K562 (cell line): ENCODE measurements around the gene AP1M2. TPM values are rescaled to one million over a fixed set of nuclear protein-coding genes. Genes with fewer than 3 reads are reported as not detected.

Experiments
- ATAC-seq: fragments of 200-7000 bp; cut with Tn5 transposase; 3 replicates; pipeline ENCODE4 v1.9.1; 2020; ENCODE audit warnings: moderate library complexity
- BruUV-seq: library from RNA; stranded (reverse); fragments of 400-500 nt; replicated peaks from 2 replicates; lab custom pipeline; 2021; lab: Mats Ljungman, UMichigan
- CTCF ChIA-PET: fragments of 300-600 bp; formaldehyde crosslinking; extraction: SDS; loops from one replicate; lab custom pipeline; 2021; ENCODE audit warnings: low intra/inter-chr PET ratio; lab: Yijun Ruan, JAX
- POLR2A ChIA-PET: fragments of 300-600, 350-650 bp; sonication (Branson Sonifier 250); formaldehyde crosslinking; extraction: SDS; loops from one replicate; lab custom pipeline; 2021; ENCODE audit warnings: antibody characterized with exemption, inconsistent platforms; lab: Yijun Ruan, JAX
- DNase-seq, 4 experiments: peaks; one replicate each; pipeline versions ENCODE4 v3.0.0 to v3.0.0-alpha.2; 2011 to 2018; ENCODE audit warnings: low spot score in 3 of 4, mixed read lengths in 3 of 4; ENCODE audit errors: extremely low read depth in 1 of 4
- FAIRE-seq: peaks from 2 replicates; lab custom pipeline; 2011; peaks lifted over from hg19 to GRCh38; lab: Jason Lieb, UNC
- H2AFZ ChIP-seq: 2 replicates; pipeline ENCODE4 v1.6.0; 2011; ENCODE audit warnings: low read depth, low read length, control low read depth, inconsistent platforms
- H3K27ac ChIP-seq: fragments of 200-600 bp; 3 replicates; pipeline ENCODE4 v1.8.0; 2011; ENCODE audit warnings: low read depth, mild to moderate bottlenecking, control low read depth, inconsistent platforms, low read length, moderate library complexity, mixed read lengths; ENCODE audit errors: extremely low read depth
- H3K27me3 ChIP-seq, 2 experiments: fragments of 300-600 bp in 1 of 2; 2 replicates in 1 of 2; 3 replicates in 1 of 2; pipeline versions ENCODE4 v1.6.0 to v1.8.0; 2011; ENCODE audit warnings: inconsistent platforms in 2 of 2, low read length in 2 of 2, mild to moderate bottlenecking in 1 of 2, mixed read lengths in 1 of 2, moderate library complexity in 1 of 2; ENCODE audit not compliant: control insufficient read depth in 2 of 2, insufficient read depth in 2 of 2
- H3K36me3 ChIP-seq: fragments of 300-600 bp; 3 replicates; pipeline ENCODE4 v1.8.0; 2011; ENCODE audit warnings: mild to moderate bottlenecking, low read length, inconsistent platforms; ENCODE audit not compliant: control insufficient read depth, insufficient read depth
- H3K4me1 ChIP-seq, 2 experiments: fragments of 200-600 bp in 1 of 2; replicated peaks in 1 of 2; 2 replicates in 1 of 2; 3 replicates in 1 of 2; pipeline versions ENCODE4 v1.5.1 to v1.8.0; 2011; ENCODE audit warnings: inconsistent platforms in 2 of 2, low read length in 2 of 2, mild to moderate bottlenecking in 1 of 2, mixed read lengths in 1 of 2, moderate library complexity in 1 of 2; ENCODE audit not compliant: control insufficient read depth in 2 of 2, insufficient read depth in 2 of 2
- H3K4me2 ChIP-seq: 2 replicates; pipeline ENCODE4 v1.6.1; 2011; ENCODE audit warnings: low read length, control low read depth, inconsistent platforms, mixed read lengths; ENCODE audit not compliant: insufficient read depth
- H3K4me3 ChIP-seq: fragments of 200-600 bp; sonication (generic), shearing (Covaris generic); 2 replicates; pipeline ENCODE4 v1.5.1; 2016; ENCODE audit warnings: control low read depth, inconsistent platforms
- H3K79me2 ChIP-seq: fragments of 200-600 bp; 3 replicates; pipeline ENCODE4 v1.8.0; 2011; ENCODE audit warnings: low read length, inconsistent platforms; ENCODE audit not compliant: control insufficient read depth, insufficient read depth
- H3K9ac ChIP-seq, 2 experiments: 2 replicates each; pipeline versions ENCODE4 v1.6.0 to v1.6.1; 2011; ENCODE audit warnings: low read depth in 2 of 2, low read length in 2 of 2, control low read depth in 1 of 2, inconsistent platforms in 1 of 2, mild to moderate bottlenecking in 1 of 2, mixed read lengths in 1 of 2; ENCODE audit not compliant: insufficient read depth in 1 of 2
- H3K9me1 ChIP-seq: one replicate; pipeline ENCODE4 v1.6.0; 2011; ENCODE audit warnings: inconsistent platforms, mild to moderate bottlenecking, low read length, moderate library complexity; ENCODE audit not compliant: control insufficient read depth, insufficient read depth
- H3K9me3 ChIP-seq: replicated peaks from 2 replicates; pipeline ENCODE4 v1.5.1; 2011; ENCODE audit warnings: low read depth, low read length, inconsistent platforms; ENCODE audit not compliant: control insufficient read depth, insufficient read depth
- H4K20me1 ChIP-seq: replicated peaks from 2 replicates; pipeline ENCODE4 v1.6.1; 2011; ENCODE audit warnings: low read length, inconsistent platforms, mixed read lengths; ENCODE audit not compliant: control insufficient read depth, insufficient read depth
- BRF1 ChIP-seq: IDR thresholded peaks from 3 replicates; pipeline ENCODE4 v1.6.1; 2011; ENCODE audit warnings: borderline replicate concordance, mild to moderate bottlenecking; ENCODE audit not compliant: insufficient read length; ENCODE audit errors: extremely low read depth
- CC2D1A ChIP-seq: fragments of 450-650 bp; IDR thresholded peaks from 2 replicates; pipeline ENCODE4 v1.6.1; 2017; ENCODE audit warnings: mild to moderate bottlenecking
- DMBX1 ChIP-seq: fragments of 250-450 bp; sonication (Bioruptor Pico); IDR thresholded peaks from 2 replicates; pipeline ENCODE4 v1.8.0; 2022; ENCODE audit warnings: inconsistent platforms, mild to moderate bottlenecking, moderate library complexity, borderline replicate concordance
- ELF2 ChIP-seq: fragments of 250-450 bp; sonication (Bioruptor Pico); IDR thresholded peaks from 2 replicates; pipeline ENCODE4 v1.5.0; 2021; ENCODE audit warnings: mild to moderate bottlenecking
- HOXB6 ChIP-seq: fragments of 250-450 bp; sonication (Bioruptor Pico); IDR thresholded peaks from 2 replicates; pipeline ENCODE4 v1.5.1; 2022; ENCODE audit warnings: mild to moderate bottlenecking, borderline replicate concordance
- ZBTB17 ChIP-seq: fragments of 450-650 bp; formaldehyde crosslinking; IDR thresholded peaks from 2 replicates; pipeline ENCODE4 v1.4.0; 2020; ENCODE audit warnings: mild to moderate bottlenecking
- ZKSCAN8 ChIP-seq: fragments of 200-800 bp; sonication (Bioruptor generic); IDR thresholded peaks from 2 replicates; pipeline ENCODE4 v1.6.1; 2016; ENCODE audit warnings: missing genetic modification characterization, missing compliant biosample characterization
- ZNF766 ChIP-seq: fragments of 200-800 bp; sonication (Bioruptor generic); conservative IDR thresholded peaks from 2 replicates; pipeline ENCODE4 v1.6.1; 2016; ENCODE audit warnings: missing genetic modification characterization, missing compliant biosample characterization
- WGBS: fragments of 100-300 bp; shearing (Covaris generic); methylation state at CpG from one replicate; pipeline ENCODE4 v1.1.6; 2016; ENCODE audit warnings: low coverage, mixed read lengths; ENCODE audit not compliant: insufficient coverage; ENCODE audit errors: missing lambda C conversion rate; 5-methylcytosine and 5-hydroxymethylcytosine counted together
- in situ Hi-C: fragments of 300-500 bp; cut with MboI; formaldehyde crosslinking; loops from 4 replicates; pipeline ENCODE4 v1.15.0; 2018; ENCODE audit warnings: inconsistent platforms, mixed read lengths
- intact Hi-C: fragments of 100-400 bp; cut with micrococcal nuclease; formaldehyde crosslinking; loops from 2 replicates; pipeline ENCODE4 v1.14.2; 2022
- polyA plus RNA-seq, 8 experiments: library from polyadenylated mRNA; depleted of rRNA in 4 of 8; stranded (reverse) in 5 of 8; unstranded in 3 of 8; fragments of >200 nt; fragmentation: Nextera tagmentation in 2 of 8; fragmentation: Illumina TruSeq in 1 of 8; extraction: Ambion mirVana in 2 of 8; extraction: Trizol in 1 of 8; gene quantifications; 2 replicates each; pipeline versions ENCODE4 v1.2.1 to v1.2.3, GENCODE V29; 2011 to 2014; ENCODE audit warnings: inconsistent platforms in 1 of 8, missing spikeins in 1 of 8
- total RNA-seq, 7 experiments: library from RNA; depleted of rRNA in 6 of 7; stranded (reverse); fragments of >200 nt in 6 of 7; fragmentation: Illumina TruSeq in 2 of 7; extraction: Trizol in 2 of 7; gene quantifications; 2 replicates each; pipeline versions ENCODE4 v1.2.1 to v1.2.3, GENCODE V29; 2011 to 2021; ENCODE audit warnings: low replicate concordance in 1 of 7

AP1M2 gene
- total and polyA plus RNA-seq, 9 of the 15 experiments (the other 6 are each of a cell fraction or from before 2014, with no cell fraction given): 0.33 to 1.4 (median 0.89) TPM; not detected in 1

- H4K20me1 ChIP-seq: no peaks in the 10 kb centered on the region
- FAIRE-seq (no peak), DNase-seq (no peak), ATAC-seq (no peak)
- H3K36me3 ChIP-seq: no peaks in the 10 kb centered on the region
- in situ Hi-C loops: no loop called here
- no peak overlapping the region for H3K27ac ChIP-seq
- no peak for TF ChIP-seq HOXB6 (CRISPR knock-in tag)
- TF ChIP-seq DMBX1: no peak
- no peak for TF ChIP-seq ZNF766 (CRISPR knock-in tag)
- no peak for TF ChIP-seq ZBTB17
- no peak for TF ChIP-seq ELF2
- no peak for TF ChIP-seq ZKSCAN8
- no peak for TF ChIP-seq BRF1
- no peak for TF ChIP-seq CC2D1A
- 95% methylated on average over 8 of the region's 8 CpGs for WGBS
- H3K4me3 ChIP-seq: no peak overlapping the region
- H3K9me1 ChIP-seq: peaks cover 3% of the 10 kb centered on the region
- no peaks in the 10 kb centered on the region for H3K27me3 ChIP-seq
- peaks cover 24 to 34% of the 10 kb centered on the region in 2 experiments for H3K4me1 ChIP-seq
- no peak overlapping the region for H3K9ac ChIP-seq
- peaks cover 10% of the 10 kb centered on the region; the same call in 2 of the 3 replicates for H3K79me2 ChIP-seq
- no peak overlapping the region for H3K4me2 ChIP-seq
- no peaks in the 10 kb centered on the region for H3K9me3 ChIP-seq
- H2AFZ ChIP-seq: no peak overlapping the region
- ChIA-PET POLR2A (no interaction called here), CTCF (no interaction called here)
- intact Hi-C loops: no loop called here
- BruUV-seq: no TSS peak
Observed at GRCh38 chr19:10618846-10619245, 31.7 kb upstream of the AP1M2 start.
